Neutrophil (primary cell): ENCODE results near the gene SEMA3C.
"Not testable (repeated sequence)": the region's sequence is repeated elsewhere in the genome, so short reads cannot be mapped to it uniquely, and the experiment has no call there.

Experiments
- H3K27ac ChIP-seq: fragments of 200-600 bp; sonication (generic); 2 replicates; pipeline ENCODE4 v1.5.1; 2016; ENCODE audit warnings: mild to moderate bottlenecking, moderate library complexity
- H3K27me3 ChIP-seq: fragments of 200-600 bp; sonication (generic); 2 replicates; pipeline ENCODE4 v1.6.0; 2016; ENCODE audit warnings: mild to moderate bottlenecking
- H3K36me3 ChIP-seq: fragments of 200-600 bp; sonication (generic); 2 replicates; pipeline ENCODE4 v1.5.1; 2017
- H3K4me1 ChIP-seq, 2 experiments: fragments of 200-600 bp in 1 of 2; sonication (generic) in 1 of 2; 1 replicate in 1 of 2; 2 replicates in 1 of 2; pipeline versions ENCODE4 v1.5.1 to v1.6.1; 2013 to 2016; ENCODE audit warnings: low read depth in 1 of 2, low read length in 1 of 2, mild to moderate bottlenecking in 1 of 2, moderate library complexity in 1 of 2; ENCODE audit not compliant: control insufficient read depth in 1 of 2, insufficient read depth in 1 of 2
- H3K4me3 ChIP-seq, 2 experiments: fragments of 200-600 bp in 1 of 2; sonication (generic) in 1 of 2; 1 replicate in 1 of 2; 2 replicates in 1 of 2; pipeline ENCODE4 v1.5.1; 2013 to 2016; ENCODE audit warnings: low read depth in 1 of 2, low read length in 1 of 2, mild to moderate bottlenecking in 1 of 2, moderate library complexity in 1 of 2
- H3K9me3 ChIP-seq: fragments of 200-600 bp; sonication (generic); 2 replicates; pipeline ENCODE4 v1.5.1; 2016
- TF ChIP-seq, protein P1 (sequence below): fragments of 200-600 bp; sonication (generic); IDR thresholded peaks from 2 replicates; pipeline ENCODE4 v1.5.1; 2016; ENCODE audit warnings: antibody characterized with exemption

SEMA3C gene

GRCh38 chr7:80935991-80936780 lies 17.3 kb upstream of the SEMA3C start:
- H3K27me3 ChIP-seq: no peaks in the 10 kb centered on the region
- TF ChIP-seq, protein P1, sequence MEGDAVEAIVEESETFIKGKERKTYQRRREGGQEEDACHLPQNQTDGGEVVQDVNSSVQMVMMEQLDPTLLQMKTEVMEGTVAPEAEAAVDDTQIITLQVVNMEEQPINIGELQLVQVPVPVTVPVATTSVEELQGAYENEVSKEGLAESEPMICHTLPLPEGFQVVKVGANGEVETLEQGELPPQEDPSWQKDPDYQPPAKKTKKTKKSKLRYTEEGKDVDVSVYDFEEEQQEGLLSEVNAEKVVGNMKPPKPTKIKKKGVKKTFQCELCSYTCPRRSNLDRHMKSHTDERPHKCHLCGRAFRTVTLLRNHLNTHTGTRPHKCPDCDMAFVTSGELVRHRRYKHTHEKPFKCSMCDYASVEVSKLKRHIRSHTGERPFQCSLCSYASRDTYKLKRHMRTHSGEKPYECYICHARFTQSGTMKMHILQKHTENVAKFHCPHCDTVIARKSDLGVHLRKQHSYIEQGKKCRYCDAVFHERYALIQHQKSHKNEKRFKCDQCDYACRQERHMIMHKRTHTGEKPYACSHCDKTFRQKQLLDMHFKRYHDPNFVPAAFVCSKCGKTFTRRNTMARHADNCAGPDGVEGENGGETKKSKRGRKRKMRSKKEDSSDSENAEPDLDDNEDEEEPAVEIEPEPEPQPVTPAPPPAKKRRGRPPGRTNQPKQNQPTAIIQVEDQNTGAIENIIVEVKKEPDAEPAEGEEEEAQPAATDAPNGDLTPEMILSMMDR: no peak

DNA sequence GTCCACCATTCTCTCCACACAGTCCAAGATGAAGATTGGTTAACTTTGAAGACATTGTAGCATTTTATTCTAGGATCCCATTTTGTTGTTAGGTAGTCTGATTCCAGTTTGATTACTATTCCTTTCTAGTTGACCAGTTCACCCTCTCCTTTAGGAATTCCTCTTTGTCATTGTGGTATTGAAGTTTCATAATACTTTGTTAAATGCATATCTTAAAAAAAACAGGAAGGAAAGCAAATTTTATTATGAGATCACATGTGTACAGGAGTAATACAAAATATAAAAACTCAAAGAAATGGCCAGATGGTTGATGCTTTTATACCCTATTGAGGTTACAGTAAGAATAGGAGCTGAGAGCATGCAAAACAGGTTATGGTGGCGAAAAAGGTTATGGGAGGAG lies 15.5 kb upstream of the SEMA3C start:
- no peaks in the 10 kb centered on the region for H3K27me3 ChIP-seq
- H3K9me3 ChIP-seq: no peaks in the 10 kb centered on the region
- H3K4me3 ChIP-seq: no peak overlapping the region
- TF ChIP-seq, protein P1: no peak
- H3K27ac ChIP-seq: no peak overlapping the region
- no peaks in the 10 kb centered on the region for H3K36me3 ChIP-seq
- H3K4me1 ChIP-seq: peaks cover 0 to 5% of the 10 kb centered on the region in 2 experiments

More at GRCh38 chr7:80935991-80936780, 17.3 kb upstream of the SEMA3C start:
- H3K4me1 ChIP-seq: peaks cover 0 to 5% of the 10 kb centered on the region in 2 experiments
- H3K4me3 ChIP-seq: no peak overlapping the region
- H3K9me3 ChIP-seq: no peaks in the 10 kb centered on the region
- H3K27ac ChIP-seq: no peak overlapping the region
- no peaks in the 10 kb centered on the region for H3K36me3 ChIP-seq

- no peaks in the 10 kb centered on the region for H3K9me3 ChIP-seq
- no peak overlapping the region for H3K27ac ChIP-seq
- H3K27me3 ChIP-seq: no peaks in the 10 kb centered on the region
- peaks cover 0 to 5% of the 10 kb centered on the region in 2 experiments for H3K4me1 ChIP-seq
- no peaks in the 10 kb centered on the region for H3K36me3 ChIP-seq
- H3K4me3 ChIP-seq: no peak overlapping the region
- TF ChIP-seq, protein P1: no peak
These were observed 13.7 kb upstream of the SEMA3C start for GRCh38 chr7:80932536-80932935.

- peaks cover 0 to 5% of the 10 kb centered on the region in 2 experiments for H3K4me1 ChIP-seq
These were observed 10.8 kb upstream of the SEMA3C start for GRCh38 chr7:80929619-80930018.

DNA sequence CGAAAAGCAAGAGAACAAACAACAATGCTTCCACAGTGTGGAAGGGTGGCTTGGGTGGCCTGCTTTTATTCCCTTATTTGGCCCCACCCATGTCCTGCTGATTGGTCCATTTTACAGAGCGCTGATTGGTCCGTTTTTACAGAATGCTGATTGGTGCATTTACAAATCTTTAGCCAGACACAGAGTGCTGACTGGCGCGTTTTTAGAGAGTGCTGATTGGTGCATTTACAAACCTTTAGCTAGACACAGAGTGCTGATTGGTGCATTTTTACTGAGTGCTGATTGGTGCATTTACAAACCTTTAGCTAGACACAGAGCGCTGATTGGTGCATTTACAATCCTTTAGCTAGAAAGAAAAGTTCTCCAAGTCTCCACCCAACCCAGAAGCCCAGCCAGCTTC lies 8.1 kb upstream of the SEMA3C start:
- not testable (repeated sequence) for H3K4me3 ChIP-seq, H3K27me3 ChIP-seq, H3K27ac ChIP-seq, H3K36me3 ChIP-seq, H3K9me3 ChIP-seq, H3K4me1 ChIP-seq

More at GRCh38 chr7:80929619-80930018, 10.8 kb upstream of the SEMA3C start:
- H3K27me3 ChIP-seq: no peaks in the 10 kb centered on the region
- H3K36me3 ChIP-seq: no peaks in the 10 kb centered on the region
- H3K9me3 ChIP-seq: no peaks in the 10 kb centered on the region
- TF ChIP-seq, protein P1: no peak
- no peak overlapping the region for H3K27ac ChIP-seq
- no peak overlapping the region for H3K4me3 ChIP-seq

DNA sequence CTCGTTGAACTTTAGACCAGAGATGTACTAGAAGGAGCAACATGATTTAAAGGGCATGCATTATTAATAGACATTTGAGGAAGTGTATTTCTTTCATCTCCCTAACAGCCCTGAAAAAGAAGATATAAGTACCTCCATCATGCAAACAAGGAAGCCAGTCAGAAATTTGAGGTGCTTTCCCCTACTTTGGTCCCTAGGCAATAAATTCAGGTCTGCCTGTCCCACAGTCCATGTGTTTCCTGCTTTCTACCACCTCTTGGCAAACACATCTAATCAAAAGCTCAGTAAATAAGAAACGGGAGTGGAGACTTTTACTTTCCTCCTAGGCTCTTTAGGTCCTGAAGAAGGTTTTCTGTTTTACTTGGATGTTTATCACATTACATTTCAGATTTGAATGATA lies 5.2 kb upstream of the SEMA3C start:
- H3K27ac ChIP-seq: no peak overlapping the region
- no peaks in the 10 kb centered on the region for H3K36me3 ChIP-seq
- TF ChIP-seq, protein P1: no peak
- no peaks in the 10 kb centered on the region for H3K9me3 ChIP-seq
- peaks cover 17% of the 10 kb centered on the region for H3K27me3 ChIP-seq
- no peak overlapping the region for H3K4me3 ChIP-seq
- peaks cover 0 to 26% of the 10 kb centered on the region in 2 experiments for H3K4me1 ChIP-seq
